NCI-H1105 (cell line): Measurements from ENCODE around the gene BMP7.
"Not testable (repeated sequence)": the region's sequence is repeated elsewhere in the genome, so short reads cannot be mapped to it uniquely, and the experiment has no call there.

ENCODE experiments used
- DNase-seq: peaks from one replicate; lab custom pipeline; 2025; lab: John Stamatoyannopoulos, UW

BMP7 gene

GRCh38 chr20:57210911-57211280 is 55.5 kb downstream of the BMP7 start:
- DNase-seq = no peak

GRCh38 chr20:57210054-57210910 is 56.2 kb downstream of the BMP7 start:
- DNase-seq = no peak

DNA sequence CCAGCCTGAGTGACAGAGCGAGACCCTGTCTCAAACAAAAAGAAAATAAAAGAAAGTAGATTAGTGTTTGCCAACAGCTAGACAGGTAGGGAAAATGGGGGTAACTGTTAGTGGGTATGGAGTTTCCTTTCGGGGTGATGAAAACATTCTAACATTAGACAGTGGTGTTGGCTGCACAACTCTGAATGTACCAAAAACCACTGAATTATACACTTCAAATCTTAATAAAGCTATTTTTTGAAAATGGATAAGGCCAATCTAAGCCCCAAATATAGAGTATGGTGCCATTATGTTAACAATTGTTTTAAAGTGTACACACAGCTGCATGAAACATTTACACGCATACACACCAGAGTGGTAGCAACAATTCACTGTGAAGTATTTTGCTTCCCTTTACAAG is 57.0 kb downstream of the BMP7 start:
- no peak for DNase-seq

GRCh38 chr20:57208198-57208597 is 58.2 kb downstream of the BMP7 start:
- no peak for DNase-seq

DNA sequence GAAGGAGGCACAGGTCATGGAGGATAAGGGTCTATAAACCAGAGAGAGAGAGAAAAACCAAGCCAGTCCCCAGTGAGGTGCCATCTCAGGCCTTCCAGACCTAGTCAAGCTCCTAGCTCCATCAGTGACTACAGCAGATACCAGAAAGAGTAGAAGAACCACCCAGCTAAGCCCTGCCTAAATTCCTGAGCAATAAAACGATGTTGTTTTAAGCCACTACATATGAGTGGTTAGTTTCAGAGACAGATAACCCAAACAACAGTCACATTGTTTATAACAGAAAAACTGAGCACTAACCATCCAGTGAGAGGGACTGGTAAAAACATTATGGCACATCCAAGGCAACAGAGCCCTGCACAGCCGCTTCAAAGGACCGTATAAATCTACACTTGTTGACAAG is 59.2 kb downstream of the BMP7 start:
- no peak for DNase-seq

DNA sequence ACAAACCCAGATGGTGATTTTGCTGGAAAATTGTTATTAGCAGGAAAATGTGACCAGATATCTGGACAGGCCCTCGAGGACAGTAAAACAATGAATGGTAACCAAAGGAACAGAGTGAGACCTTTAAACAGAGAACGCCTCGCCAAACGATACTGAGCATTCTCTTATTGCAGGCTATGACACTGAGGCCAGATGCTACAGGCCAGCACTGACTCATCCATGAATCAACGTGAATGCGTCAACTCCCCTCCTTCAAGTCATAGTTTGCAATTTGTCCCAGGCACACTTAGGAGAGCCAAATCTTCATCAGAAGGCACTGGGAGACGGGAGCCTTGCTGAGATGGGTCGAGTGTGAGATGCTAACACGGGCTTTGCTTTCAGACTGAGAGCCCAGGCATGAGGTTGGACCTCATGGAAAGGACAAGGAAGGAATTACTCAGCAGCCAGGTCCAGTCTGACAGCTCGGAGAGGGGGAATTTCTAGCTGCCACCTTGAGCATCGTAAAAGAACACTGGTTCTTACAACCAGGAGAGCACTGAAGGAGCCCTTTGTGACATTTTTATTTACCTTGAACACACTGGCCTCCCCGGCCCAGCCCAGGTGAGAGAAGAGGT is 60.7 kb downstream of the BMP7 start:
- no peak for DNase-seq

GRCh38 chr20:57203986-57204385 is 62.5 kb downstream of the BMP7 start:
- no peak for DNase-seq

GRCh38 chr20:57203204-57203603 is 63.2 kb downstream of the BMP7 start:
- no peak for DNase-seq

DNA sequence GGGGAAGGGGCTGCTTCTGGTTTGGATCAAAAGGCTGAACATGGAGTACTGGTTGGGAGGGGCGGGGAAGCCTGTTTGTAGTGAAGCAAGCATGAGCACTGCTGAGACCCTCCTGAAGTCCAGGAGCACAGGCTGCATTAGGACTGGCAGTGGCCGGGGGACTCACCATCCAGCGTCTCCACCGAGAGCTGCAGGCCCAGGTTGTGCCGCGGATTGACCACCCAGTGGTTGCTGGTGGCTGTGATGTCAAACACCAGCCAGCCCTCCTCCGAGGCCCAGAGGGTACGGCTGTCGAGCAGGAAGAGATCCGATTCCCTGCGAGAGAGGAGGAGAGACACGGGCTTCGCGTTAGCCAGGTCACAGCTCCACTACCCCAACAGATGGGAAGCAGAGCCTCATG is 64.1 kb downstream of the BMP7 start:
- DNase-seq = no peak

DNA sequence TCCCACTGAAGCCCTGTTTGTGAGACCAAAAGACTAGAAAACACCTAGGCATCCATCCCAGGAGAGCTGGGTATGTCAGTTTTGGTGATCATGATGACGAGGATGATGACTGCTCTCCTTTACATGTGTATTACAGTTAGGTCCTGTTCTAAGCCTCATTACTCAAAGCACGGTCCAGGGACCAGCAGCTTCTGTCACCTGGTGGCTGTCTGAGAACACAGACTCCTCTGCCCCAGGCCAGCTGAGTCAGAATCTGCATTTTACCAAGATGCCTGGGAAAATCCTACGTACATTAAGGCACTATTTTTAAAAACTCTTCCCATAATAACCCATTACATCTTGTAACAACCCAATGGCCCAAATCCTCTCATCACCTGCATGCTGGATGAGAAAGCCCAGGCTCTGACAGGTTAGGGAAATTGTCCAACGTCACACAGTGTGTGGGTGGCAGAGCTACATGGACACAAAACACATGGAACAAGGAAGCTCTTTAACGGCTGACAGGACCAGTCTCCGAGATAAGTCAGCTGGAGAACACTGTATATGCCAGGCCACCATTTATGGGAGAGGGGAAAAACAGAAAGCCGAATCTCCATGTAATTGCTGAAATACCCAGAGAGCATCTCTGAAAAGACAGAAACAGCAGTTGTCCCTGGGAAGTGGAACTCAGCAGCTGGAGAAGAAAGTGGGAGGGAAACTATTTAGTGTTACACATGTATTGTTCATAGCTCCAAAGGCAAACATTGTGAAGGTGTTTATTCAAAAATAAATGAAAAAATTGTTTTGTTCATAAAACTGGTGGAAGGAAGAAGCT is 65.4 kb downstream of the BMP7 start:
- DNase-seq = no peak

DNA sequence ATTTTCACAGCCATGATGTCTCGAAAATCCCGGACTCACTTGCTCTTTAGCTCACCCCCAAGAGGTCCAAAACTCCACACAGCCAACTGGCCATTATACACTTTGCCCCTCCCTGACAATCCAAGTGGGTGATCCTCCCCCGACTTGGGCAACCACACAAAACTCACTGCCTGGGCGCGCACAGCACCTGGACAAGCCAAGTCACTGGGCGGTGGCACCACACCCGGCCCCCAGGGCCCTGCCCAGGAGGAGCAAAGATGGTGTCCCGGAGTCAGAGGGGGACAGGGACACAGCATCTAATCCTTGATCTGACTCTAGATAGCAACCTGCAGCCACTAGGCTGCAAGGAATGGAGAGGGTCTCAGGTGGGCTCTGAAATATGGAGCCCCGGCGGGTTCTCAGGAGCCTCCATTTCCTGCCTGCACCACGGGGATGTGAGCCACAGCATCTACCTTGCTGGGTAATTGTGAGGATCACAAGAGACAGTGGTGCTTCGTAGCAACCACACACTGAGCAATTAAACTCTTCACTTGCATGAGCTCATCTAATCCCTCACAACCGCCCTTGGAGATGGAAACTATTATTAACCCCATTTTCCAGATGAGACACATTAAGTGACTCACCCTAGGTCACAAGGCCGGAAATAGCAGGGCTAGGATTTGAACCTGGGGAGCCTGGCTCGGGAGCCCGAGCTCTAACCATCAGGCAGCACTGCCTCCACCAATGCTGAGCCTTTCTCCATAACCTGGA is 66.6 kb downstream of the BMP7 start:
- no peak for DNase-seq

DNA sequence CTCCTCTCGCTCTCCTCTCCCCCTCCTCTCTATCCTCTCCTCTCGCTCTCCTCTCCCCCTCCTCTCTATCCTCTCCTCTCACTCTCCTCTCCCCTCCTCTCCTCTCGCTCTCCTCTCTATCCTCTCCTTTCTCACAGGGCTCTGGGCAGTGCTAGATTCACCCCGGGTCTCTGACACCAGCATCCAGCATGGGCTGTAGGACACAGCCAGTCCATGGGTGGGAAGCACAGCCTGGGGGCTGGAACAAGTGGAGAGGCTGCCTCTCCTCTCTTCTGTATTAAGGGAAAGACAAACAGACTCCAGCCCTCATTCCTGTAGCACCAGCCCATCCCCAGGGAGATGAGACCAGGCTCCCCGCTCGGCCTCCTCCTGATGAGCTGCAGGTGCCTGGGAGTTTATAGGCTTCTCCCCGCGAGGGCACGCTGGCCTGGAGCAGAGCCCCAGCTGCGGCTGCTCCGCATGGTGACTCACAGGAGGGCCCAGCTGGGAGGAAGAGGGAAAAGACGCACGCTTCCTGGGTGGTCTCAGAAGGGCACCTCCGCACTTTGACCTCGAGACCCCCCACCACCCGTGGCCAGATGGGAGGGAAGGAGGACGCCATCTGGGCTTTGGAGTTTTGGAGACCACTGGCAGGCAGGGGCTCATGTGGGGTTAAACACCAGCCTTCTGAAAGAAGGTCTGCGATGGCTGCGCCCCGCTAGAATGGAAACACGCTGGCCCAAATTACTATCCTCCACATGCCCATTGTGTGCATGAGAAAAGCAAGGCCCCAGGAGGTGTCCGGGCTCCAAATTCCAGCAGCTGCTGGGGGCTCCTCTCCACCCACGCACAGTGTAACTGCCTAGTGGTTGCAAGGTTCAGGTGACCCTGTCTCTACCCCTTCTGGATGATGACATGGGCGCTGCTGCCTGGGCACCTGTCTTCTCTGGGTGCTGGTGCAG is 68.0 kb downstream of the BMP7 start:
- no peak for DNase-seq

DNA sequence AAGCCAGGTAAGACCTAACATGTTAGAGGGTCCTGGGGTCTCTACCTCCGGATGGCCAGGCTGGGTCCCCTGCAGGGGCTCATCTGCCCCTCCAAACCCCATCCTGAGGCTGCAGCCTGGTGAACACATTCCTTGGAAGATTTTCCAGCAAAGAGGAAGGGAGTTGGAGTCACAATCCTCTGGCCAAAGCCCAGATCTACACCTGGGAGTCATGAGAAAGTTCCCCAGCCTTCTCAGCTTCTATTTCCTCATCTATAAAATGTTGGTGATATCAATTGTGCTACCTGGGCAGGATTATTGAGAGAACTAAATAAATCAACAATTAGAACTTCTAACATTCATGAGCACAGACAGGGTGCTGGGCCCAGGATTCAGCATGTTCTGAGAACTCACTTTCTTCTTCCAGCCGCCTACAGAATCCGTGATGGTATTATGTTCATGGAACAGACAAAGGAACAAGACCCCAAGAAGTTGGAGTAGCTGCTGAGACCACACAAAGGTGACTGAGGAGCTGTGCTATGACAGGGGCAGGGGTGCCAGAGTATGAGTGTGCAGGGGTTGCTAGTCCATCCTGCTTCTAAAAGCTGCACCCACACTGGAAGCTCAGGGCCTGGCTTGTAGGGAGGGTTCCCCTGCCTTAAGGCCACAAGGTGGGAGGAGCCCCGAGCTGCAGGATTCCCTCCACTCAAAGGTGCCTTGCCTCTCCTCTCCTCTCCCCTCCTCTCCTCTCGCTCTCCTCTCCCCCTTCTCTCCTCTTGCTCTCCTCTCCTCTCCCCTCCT is 68.9 kb downstream of the BMP7 start:
- no peak for DNase-seq

DNA sequence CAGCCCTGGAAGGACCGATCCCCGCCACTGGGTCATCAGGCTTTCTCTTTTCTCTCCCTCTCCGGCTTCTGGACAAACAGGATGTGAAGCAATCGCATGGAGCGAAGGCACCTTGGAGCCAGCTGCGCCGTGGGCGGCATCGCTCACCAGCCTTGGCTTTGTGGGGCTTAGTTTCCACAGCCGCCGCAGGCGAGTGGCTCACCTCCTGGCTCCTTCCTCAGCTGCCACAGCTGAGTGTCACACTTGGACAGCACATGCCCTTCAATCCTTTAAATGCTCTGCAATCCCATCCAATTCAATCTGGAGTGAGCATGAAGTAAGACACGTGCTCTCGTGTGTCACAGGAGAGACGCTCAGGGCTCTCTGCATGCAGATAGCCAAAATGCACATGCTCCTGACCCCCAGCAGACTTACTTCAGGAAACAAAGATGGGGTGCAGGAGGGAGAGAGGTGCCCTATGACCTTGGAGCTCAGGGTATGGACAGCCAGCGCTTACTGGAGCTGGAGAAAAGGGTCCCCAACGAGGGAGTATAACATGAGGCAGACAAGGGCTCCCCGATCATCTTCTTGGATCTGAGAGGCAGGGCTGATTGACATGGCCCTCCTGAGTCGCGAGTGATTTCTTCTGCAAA is 70.9 kb downstream of the BMP7 start:
- no peak for DNase-seq

GRCh38 chr20:57195023-57195422 is 71.4 kb downstream of the BMP7 start:
- DNase-seq = no peak

- DNase-seq = no peak
Observed at GRCh38 chr20:57194154-57194553, 72.3 kb downstream of the BMP7 start.

- DNase-seq = no peak
Observed at GRCh38 chr20:57193094-57193493, 73.3 kb downstream of the BMP7 start.

- DNase-seq = no peak
Observed at GRCh38 chr20:57192311-57192710, 74.1 kb downstream of the BMP7 start.

DNA sequence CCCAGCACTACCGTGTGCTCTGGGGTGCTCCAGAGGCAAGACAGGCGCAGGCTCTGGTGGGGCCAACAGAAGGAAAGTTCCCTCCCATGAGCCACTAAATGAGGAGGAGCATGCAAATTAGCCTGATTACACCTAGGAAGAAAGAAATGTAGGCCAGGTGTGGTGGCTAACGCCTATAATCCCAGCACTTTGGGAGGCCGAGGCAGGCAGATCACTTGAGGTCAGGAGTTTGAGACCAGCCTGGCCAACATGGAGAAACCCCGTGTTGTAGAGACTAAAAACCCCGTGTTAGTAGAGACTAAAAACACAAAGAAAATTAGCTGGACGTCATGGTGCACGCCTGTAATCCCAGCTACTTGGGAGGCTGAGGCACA is 75.2 kb downstream of the BMP7 start:
- DNase-seq = not testable (repeated sequence)
